ENCODE results near the gene BCL3. TPM values are rescaled to one million over a fixed set of nuclear protein-coding genes. Genes with fewer than 3 reads are reported as not detected.
"Not testable (repeated sequence)": the region's sequence is repeated elsewhere in the genome, so short reads cannot be mapped to it uniquely, and the experiment has no call there.

BCL3 gene
- total and polyA plus RNA-seq, 5 donors from 2014 or later = 3.4 to 231 (median 6.2) TPM

- Histone ChIP-seq H3K27ac (ENCODE audit: insufficient read depth, low read length, poor library complexity, severe bottlenecking) (peak overlapping the region; percentile 11), H3K4me1 (ENCODE audit: control insufficient read depth, insufficient read depth, low read length, poor library complexity, severe bottlenecking) (peaks cover 11% of the 10 kb centered on the region), H3K36me3 (ENCODE audit: control insufficient read depth, insufficient read depth, low read length) (no peaks in the 10 kb centered on the region), H3K9me3 (ENCODE audit: control insufficient read depth in 2 of 2, low read length in 2 of 2) (no peaks in the 10 kb centered on the region), H3K27me3 (ENCODE audit: control insufficient read depth, insufficient read depth, low read length) (no peaks in the 10 kb centered on the region), H3K4me3 (ENCODE audit: low read depth, low read length) (peak overlapping the region; percentile 24)
- no peaks in the 10 kb centered on the region for H3K27me3 Mint-ChIP-seq
- peaks cover 0 to 32% (median 17%) of the 10 kb centered on the region in 4 donors for H3K4me1 Mint-ChIP-seq
- peak overlapping the region in 3 of 4 donors; percentile 50 to 54 (median 52) for H3K4me3 Mint-ChIP-seq
- no peaks in the 10 kb centered on the region for H3K9me3 Mint-ChIP-seq
- no peaks in the 10 kb centered on the region for H3K36me3 Mint-ChIP-seq
- peak; percentile 99 for ATAC-seq (ENCODE audit: low read depth in 2 of 2)
- DNase-seq = peak; percentile 94 to 98 (median 95)
- H3K27ac Mint-ChIP-seq = peak overlapping the region; percentile 69 to 80 (median 71)
Observed at GRCh38 chr19:44770550-44771257, 22.2 kb downstream of the BCL3 start.

- H3K4me3 Mint-ChIP-seq; H3K36me3 Mint-ChIP-seq; H3K4me3 ChIP-seq (ENCODE audit: low read depth, low read length); H3K27me3 Mint-ChIP-seq; H3K27me3 ChIP-seq (ENCODE audit: control insufficient read depth, insufficient read depth, low read length); H3K9me3 ChIP-seq (ENCODE audit: control insufficient read depth in 2 of 2, low read length in 2 of 2); H3K27ac ChIP-seq (ENCODE audit: insufficient read depth, low read length, poor library complexity, severe bottlenecking); ATAC-seq (ENCODE audit: low read depth in 2 of 2); DNase-seq; H3K9me3 Mint-ChIP-seq; H3K36me3 ChIP-seq (ENCODE audit: control insufficient read depth, insufficient read depth, low read length): not testable (repeated sequence)
- peak overlapping the region in 1 of 3 donors; percentile 7 for H3K27ac Mint-ChIP-seq
- H3K4me1 Mint-ChIP-seq = peaks cover 0 to 32% (median 16%) of the 10 kb centered on the region in 4 donors
- peaks cover 11% of the 10 kb centered on the region for H3K4me1 ChIP-seq (ENCODE audit: control insufficient read depth, insufficient read depth, low read length, poor library complexity, severe bottlenecking)
Observed at GRCh38 chr19:44772144-44772543, 23.6 kb downstream of the BCL3 start.

- Histone ChIP-seq H3K27me3 (ENCODE audit: control insufficient read depth, insufficient read depth, low read length) (no peaks in the 10 kb centered on the region), H3K27ac (ENCODE audit: insufficient read depth, low read length, poor library complexity, severe bottlenecking) (no peak overlapping the region), H3K4me1 (ENCODE audit: control insufficient read depth, insufficient read depth, low read length, poor library complexity, severe bottlenecking) (peaks cover 11% of the 10 kb centered on the region), H3K4me3 (ENCODE audit: low read depth, low read length) (no peak overlapping the region), H3K9me3 (ENCODE audit: control insufficient read depth in 2 of 2, low read length in 2 of 2) (no peaks in the 10 kb centered on the region), H3K36me3 (ENCODE audit: control insufficient read depth, insufficient read depth, low read length) (no peaks in the 10 kb centered on the region)
- Mint-ChIP-seq H3K36me3 (no peaks in the 10 kb centered on the region), H3K4me1 (peaks cover 0 to 25% (median 15%) of the 10 kb centered on the region in 4 donors), H3K4me3 (no peak overlapping the region), H3K9me3 (no peaks in the 10 kb centered on the region), H3K27ac (no peak overlapping the region), H3K27me3 (peaks cover 4% of the 10 kb centered on the region)
- ATAC-seq (ENCODE audit: low read depth in 2 of 2) = no peak
- no peak for DNase-seq
Observed at GRCh38 chr19:44772959-44773358, 24.5 kb downstream of the BCL3 start.

- Histone ChIP-seq H3K4me1 (ENCODE audit: control insufficient read depth, insufficient read depth, low read length, poor library complexity, severe bottlenecking) (peaks cover 3% of the 10 kb centered on the region), H3K27me3 (ENCODE audit: control insufficient read depth, insufficient read depth, low read length) (no peaks in the 10 kb centered on the region), H3K36me3 (ENCODE audit: control insufficient read depth, insufficient read depth, low read length) (no peaks in the 10 kb centered on the region), H3K27ac (ENCODE audit: insufficient read depth, low read length, poor library complexity, severe bottlenecking) (no peak overlapping the region), H3K9me3 (ENCODE audit: control insufficient read depth in 2 of 2, low read length in 2 of 2) (no peaks in the 10 kb centered on the region), H3K4me3 (ENCODE audit: low read depth, low read length) (no peak overlapping the region)
- no peak overlapping the region for H3K4me3 Mint-ChIP-seq
- H3K27ac Mint-ChIP-seq = no peak overlapping the region
- ATAC-seq (ENCODE audit: low read depth in 2 of 2) (no peak), DNase-seq (no peak)
- peaks cover 4% of the 10 kb centered on the region for H3K27me3 Mint-ChIP-seq
- no peaks in the 10 kb centered on the region for H3K36me3 Mint-ChIP-seq
- H3K9me3 Mint-ChIP-seq = no peaks in the 10 kb centered on the region
- peaks cover 0 to 3% (median 2%) of the 10 kb centered on the region in 4 donors for H3K4me1 Mint-ChIP-seq
Observed at GRCh38 chr19:44775676-44776240, 27.2 kb downstream of the BCL3 start.

GRCh38 chr19:44776402-44777096, 28.0 kb downstream of the BCL3 start:
- no peak overlapping the region for H3K4me3 ChIP-seq (ENCODE audit: low read depth, low read length)
- no peaks in the 10 kb centered on the region for H3K4me1 ChIP-seq (ENCODE audit: control insufficient read depth, insufficient read depth, low read length, poor library complexity, severe bottlenecking)
- H3K27me3 ChIP-seq (ENCODE audit: control insufficient read depth, insufficient read depth, low read length) = no peaks in the 10 kb centered on the region

GRCh38 chr19:44777715-44778347, 29.3 kb downstream of the BCL3 start, which contains the start of gene CBLC:
Gene CBLC, plus strand, starts transcription at chr19:44777890. Its CDS starts 42 bp downstream, at chr19:44777932.
- Mint-ChIP-seq H3K9me3 (no peaks in the 10 kb centered on the region), H3K27me3 (peaks cover 9% of the 10 kb centered on the region), H3K27ac (no peak within 1 kb of the TSS), H3K4me3 (no peak within 1 kb of the TSS), H3K36me3 (no peaks in the 10 kb centered on the region), H3K4me1 (no peaks in the 10 kb centered on the region)
- H3K36me3 ChIP-seq (ENCODE audit: control insufficient read depth, insufficient read depth, low read length) = no peaks in the 10 kb centered on the region
- H3K27ac ChIP-seq (ENCODE audit: insufficient read depth, low read length, poor library complexity, severe bottlenecking) = no peak within 1 kb of the TSS
- DNase-seq = no peak
- H3K4me3 ChIP-seq (ENCODE audit: low read depth, low read length) = no peak within 1 kb of the TSS
- no peak for ATAC-seq (ENCODE audit: low read depth in 2 of 2)
- no peaks in the 10 kb centered on the region for H3K4me1 ChIP-seq (ENCODE audit: control insufficient read depth, insufficient read depth, low read length, poor library complexity, severe bottlenecking)
- no peaks in the 10 kb centered on the region for H3K27me3 ChIP-seq (ENCODE audit: control insufficient read depth, insufficient read depth, low read length)
- no peaks in the 10 kb centered on the region for H3K9me3 ChIP-seq (ENCODE audit: control insufficient read depth in 2 of 2, low read length in 2 of 2)

More at GRCh38 chr19:44776402-44777096, 28.0 kb downstream of the BCL3 start:
- Histone ChIP-seq H3K36me3 (ENCODE audit: control insufficient read depth, insufficient read depth, low read length) (no peaks in the 10 kb centered on the region), H3K27ac (ENCODE audit: insufficient read depth, low read length, poor library complexity, severe bottlenecking) (no peak overlapping the region), H3K9me3 (ENCODE audit: control insufficient read depth in 2 of 2, low read length in 2 of 2) (no peaks in the 10 kb centered on the region)
- Mint-ChIP-seq H3K4me1 (no peaks in the 10 kb centered on the region), H3K36me3 (no peaks in the 10 kb centered on the region), H3K27ac (no peak overlapping the region), H3K9me3 (no peaks in the 10 kb centered on the region), H3K27me3 (peaks cover 4% of the 10 kb centered on the region), H3K4me3 (no peak overlapping the region)
- no peak for DNase-seq
- ATAC-seq (ENCODE audit: low read depth in 2 of 2) = no peak

- ATAC-seq (ENCODE audit: low read depth in 2 of 2) (no peak), DNase-seq (no peak)
- Mint-ChIP-seq H3K27me3 (peaks cover 9% of the 10 kb centered on the region), H3K36me3 (no peaks in the 10 kb centered on the region), H3K4me1 (peaks cover 0 to 2% (median 0%) of the 10 kb centered on the region in 4 donors), H3K27ac (no peak overlapping the region), H3K9me3 (no peaks in the 10 kb centered on the region), H3K4me3 (no peak overlapping the region)
- Histone ChIP-seq H3K4me1 (ENCODE audit: control insufficient read depth, insufficient read depth, low read length, poor library complexity, severe bottlenecking) (no peaks in the 10 kb centered on the region), H3K36me3 (ENCODE audit: control insufficient read depth, insufficient read depth, low read length) (no peaks in the 10 kb centered on the region), H3K9me3 (ENCODE audit: control insufficient read depth in 2 of 2, low read length in 2 of 2) (no peaks in the 10 kb centered on the region), H3K27me3 (ENCODE audit: control insufficient read depth, insufficient read depth, low read length) (no peaks in the 10 kb centered on the region), H3K4me3 (ENCODE audit: low read depth, low read length) (no peak overlapping the region), H3K27ac (ENCODE audit: insufficient read depth, low read length, poor library complexity, severe bottlenecking) (no peak overlapping the region)
Observed at GRCh38 chr19:44779150-44779549, 30.6 kb downstream of the BCL3 start.
